Stimulated activated memory B cell treated with anti-CD40 and anti-IgM and Interleukin-4, amounts not matched to agents 10 μg/mL and 1 μg/mL and 100 μg/mL, for 72 hours (primary cell): ENCODE measurements around the gene ABCG1.
A peak's percentile ranks its signal among the peaks of the same experiment; 100 is the strongest.

Experiments used
- ATAC-seq: fragments of 150-1000 bp; cut with Tn5 transposase; 2 replicates; pipeline ENCODE4 v1.10.0; 2021
- H3K27ac Mint-ChIP-seq: one replicate; pipeline ENCODE4 v1.8.0; 2022; ENCODE audit warnings: mild to moderate bottlenecking, mixed read lengths
- H3K27me3 Mint-ChIP-seq: one replicate; pipeline ENCODE4 v1.8.0; 2022; ENCODE audit warnings: mixed read lengths
- H3K36me3 Mint-ChIP-seq: one replicate; pipeline ENCODE4 v1.8.0; 2022; ENCODE audit warnings: mixed read lengths
- H3K4me1 Mint-ChIP-seq: one replicate; pipeline ENCODE4 v1.8.0; 2022; ENCODE audit warnings: mixed read lengths
- H3K4me3 Mint-ChIP-seq: one replicate; pipeline ENCODE4 v1.8.0; 2022; ENCODE audit warnings: mild to moderate bottlenecking, moderate library complexity, mixed read lengths
- H3K9me3 Mint-ChIP-seq: one replicate; pipeline ENCODE4 v1.8.0; 2022; ENCODE audit warnings: mixed read lengths

The ABCG1 gene

GRCh38 chr21:42232176-42232825, 13.4 kb downstream of the ABCG1 start:
- Mint-ChIP-seq H3K36me3 (no peaks in the 10 kb centered on the region), H3K4me3 (no peak overlapping the region), H3K27ac (peak overlapping the region; percentile 85)

DNA sequence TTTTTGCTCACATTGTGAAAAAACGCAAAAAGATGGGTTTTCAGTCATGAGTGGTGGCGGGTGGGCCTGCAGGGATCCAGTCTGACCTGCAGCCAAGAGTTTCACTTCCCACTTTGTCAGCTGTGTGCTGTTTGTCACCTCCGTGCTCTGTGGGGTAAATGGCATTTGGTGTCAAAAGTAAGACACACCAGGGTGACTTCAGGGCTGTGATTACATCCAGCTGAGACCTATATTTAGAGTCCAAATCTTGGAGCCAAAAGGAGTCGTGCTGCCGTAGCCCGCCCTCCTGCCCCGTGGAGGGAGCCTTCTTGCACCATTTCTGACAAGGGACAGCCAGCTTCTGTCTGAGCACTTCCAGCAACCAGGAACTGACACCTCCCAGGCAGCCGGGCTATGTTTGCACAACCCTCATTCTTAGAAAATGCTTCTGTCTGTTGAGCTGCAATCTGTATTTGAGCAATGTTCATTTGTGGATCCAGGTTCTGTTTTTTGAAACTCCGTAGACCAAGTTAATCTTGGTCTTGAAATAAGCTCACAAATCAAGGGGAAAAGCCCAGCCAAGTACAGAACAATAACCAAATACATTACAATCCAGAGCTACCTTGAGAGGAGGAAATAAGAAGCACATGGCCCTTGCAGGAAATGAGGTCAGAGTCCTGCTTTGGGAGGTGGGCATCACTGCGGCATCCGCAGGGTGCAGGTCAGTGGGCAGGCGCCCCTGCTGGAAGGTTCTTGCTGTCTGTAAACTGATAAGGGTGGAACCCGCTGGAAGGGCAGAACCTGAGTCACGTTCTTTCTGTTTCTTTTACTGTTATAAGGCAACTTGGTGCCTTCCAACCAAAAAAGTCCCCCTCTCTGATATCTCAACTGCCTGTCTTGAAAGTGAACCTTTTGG, 14.4 kb downstream of the ABCG1 start:
- H3K4me1 Mint-ChIP-seq, result peaks cover 77% of the 10 kb centered on the region

More at GRCh38 chr21:42232176-42232825, 13.4 kb downstream of the ABCG1 start:
- ATAC-seq, result no peak
- Mint-ChIP-seq H3K9me3 (peaks cover 5% of the 10 kb centered on the region), H3K27me3 (no peaks in the 10 kb centered on the region), H3K4me1 (peaks cover 78% of the 10 kb centered on the region)

DNA sequence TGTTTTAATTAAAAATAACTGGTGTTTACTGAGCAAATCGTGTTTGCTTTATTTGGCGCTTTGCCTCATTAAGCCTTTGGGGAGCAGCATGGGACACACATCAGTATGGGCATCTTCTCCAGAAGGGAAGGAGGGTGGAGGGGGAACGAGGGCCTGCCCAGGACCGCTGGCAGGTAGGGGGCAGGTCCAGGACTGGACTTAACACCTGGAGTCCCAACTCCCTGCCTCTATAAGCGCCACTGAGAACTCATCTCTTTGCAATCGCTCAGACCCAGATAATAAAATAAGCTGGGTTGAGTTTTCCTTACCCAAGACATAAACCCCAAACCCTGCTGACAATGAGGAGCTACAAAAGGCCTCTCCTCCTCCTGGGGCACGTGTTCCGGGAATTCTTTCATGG, 15.1 kb downstream of the ABCG1 start:
- Mint-ChIP-seq H3K36me3 (no peaks in the 10 kb centered on the region), H3K9me3 (no peaks in the 10 kb centered on the region), H3K4me1 (peaks cover 76% of the 10 kb centered on the region), H3K4me3 (peak overlapping the region; percentile 71), H3K27ac (peak overlapping the region; percentile 85), H3K27me3 (no peaks in the 10 kb centered on the region)
- ATAC-seq, result no peak

More for the DNA sequence above, 14.4 kb downstream of the ABCG1 start:
- Mint-ChIP-seq H3K36me3 (no peaks in the 10 kb centered on the region), H3K27me3 (no peaks in the 10 kb centered on the region), H3K9me3 (no peaks in the 10 kb centered on the region), H3K27ac (peak overlapping the region; percentile 85), H3K4me3 (peak overlapping the region; percentile 71)
- ATAC-seq, result peak; percentile 90

DNA sequence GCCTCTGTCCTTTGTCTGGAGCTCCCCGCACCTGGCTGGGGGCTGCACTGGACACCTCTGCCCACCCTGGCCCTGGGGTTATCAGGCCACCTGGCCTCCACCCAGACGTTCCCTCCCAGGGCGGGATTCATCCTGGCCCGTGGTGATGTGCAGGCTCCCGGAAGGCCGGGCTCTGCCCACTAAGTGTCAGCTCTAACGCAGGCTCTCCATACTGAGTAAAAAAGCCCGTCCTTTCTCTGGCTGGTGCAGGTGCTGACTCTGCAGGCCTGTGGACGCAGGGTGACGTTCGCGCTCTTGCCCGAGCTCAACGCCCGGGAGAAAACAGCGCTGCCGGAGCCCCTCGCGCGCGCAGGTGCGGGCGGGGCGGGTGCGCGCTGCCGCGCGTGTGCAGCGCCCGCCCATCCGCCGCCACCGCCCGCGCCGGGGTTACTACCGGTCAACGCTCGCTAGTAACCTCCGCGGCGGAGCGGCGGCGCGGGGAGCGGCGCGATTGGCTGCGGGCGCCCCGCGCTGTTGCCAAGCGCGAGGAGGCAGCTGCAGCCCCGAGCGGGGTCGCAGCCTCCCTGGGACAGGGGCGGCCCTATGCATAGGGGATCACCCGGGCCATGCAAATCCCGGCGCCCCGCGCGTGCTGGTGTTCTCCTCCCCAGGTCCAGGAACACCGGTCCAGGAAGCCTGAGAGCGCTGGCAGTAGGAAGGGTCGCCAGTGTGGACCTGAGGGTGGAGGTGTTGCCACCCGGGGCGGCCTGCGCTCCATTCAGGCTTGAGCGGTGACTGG, 15.7 kb downstream of the ABCG1 start:
- Mint-ChIP-seq H3K27me3 (no peaks in the 10 kb centered on the region), H3K4me1 (peaks cover 73% of the 10 kb centered on the region), H3K9me3 (no peaks in the 10 kb centered on the region), H3K27ac (peak overlapping the region; percentile 85), H3K4me3 (peak overlapping the region; percentile 71), H3K36me3 (no peaks in the 10 kb centered on the region)
- peak; percentile 59 for ATAC-seq

- Mint-ChIP-seq H3K9me3 (no peaks in the 10 kb centered on the region), H3K27ac (peak overlapping the region; percentile 85), H3K4me3 (peak overlapping the region; percentile 71), H3K27me3 (no peaks in the 10 kb centered on the region), H3K36me3 (no peaks in the 10 kb centered on the region), H3K4me1 (peaks cover 73% of the 10 kb centered on the region)
- no peak for ATAC-seq
These were observed 16.7 kb downstream of the ABCG1 start for GRCh38 chr21:42235593-42235992.

DNA sequence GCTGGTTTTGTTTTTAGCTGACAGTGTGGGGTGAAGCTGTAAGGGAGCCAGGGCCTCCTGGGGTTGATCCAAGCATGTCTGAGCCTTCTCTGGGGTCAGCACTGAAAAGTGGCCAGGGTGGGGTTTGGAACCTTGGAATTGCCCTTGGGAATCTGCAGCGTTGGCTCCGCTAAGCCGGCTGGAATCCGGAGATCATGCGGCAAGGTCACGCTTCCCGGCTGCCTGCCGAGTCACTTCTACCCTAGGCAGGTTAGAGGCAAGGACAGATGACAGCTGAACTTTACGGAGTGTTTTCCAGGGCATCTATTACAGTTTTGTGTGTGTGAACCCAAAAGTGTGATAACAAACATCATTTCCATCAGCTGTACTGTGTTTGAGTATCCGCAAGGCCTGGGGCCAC, 17.1 kb downstream of the ABCG1 start:
- Mint-ChIP-seq H3K4me3 (no peak overlapping the region), H3K27ac (peak overlapping the region; percentile 85), H3K36me3 (no peaks in the 10 kb centered on the region), H3K9me3 (no peaks in the 10 kb centered on the region), H3K27me3 (no peaks in the 10 kb centered on the region), H3K4me1 (peaks cover 73% of the 10 kb centered on the region)
- no peak for ATAC-seq

DNA sequence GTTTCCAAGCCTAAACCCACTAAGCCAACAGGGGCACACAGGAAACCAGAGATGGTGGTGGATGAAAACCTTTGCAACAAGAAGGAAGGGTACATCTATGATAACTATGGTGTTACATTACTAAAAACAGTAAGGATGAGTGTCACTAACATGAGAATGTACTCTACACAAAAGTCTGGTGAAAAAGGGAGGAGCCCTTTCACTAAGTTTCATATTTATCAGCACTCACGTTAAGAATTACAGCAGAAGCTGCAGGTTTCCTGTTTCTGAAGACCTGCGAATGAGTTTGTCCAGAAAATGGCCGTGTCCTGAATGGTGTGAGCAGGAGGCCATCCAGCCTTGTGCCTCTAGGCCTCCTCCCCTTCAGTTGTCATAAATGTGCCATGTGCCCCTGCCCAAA, 17.8 kb downstream of the ABCG1 start:
- Mint-ChIP-seq H3K36me3 (no peaks in the 10 kb centered on the region), H3K27ac (peak overlapping the region; percentile 67), H3K4me1 (peaks cover 68% of the 10 kb centered on the region), H3K4me3 (no peak overlapping the region), H3K9me3 (no peaks in the 10 kb centered on the region), H3K27me3 (no peaks in the 10 kb centered on the region)
- ATAC-seq, result no peak

GRCh38 chr21:42237161-42237560, 18.2 kb downstream of the ABCG1 start:
- ATAC-seq, result no peak
- no peaks in the 10 kb centered on the region for H3K9me3 Mint-ChIP-seq
- no peaks in the 10 kb centered on the region for H3K36me3 Mint-ChIP-seq
- peaks cover 69% of the 10 kb centered on the region for H3K4me1 Mint-ChIP-seq
- H3K27ac Mint-ChIP-seq, result peak overlapping the region; percentile 67
- H3K27me3 Mint-ChIP-seq, result no peaks in the 10 kb centered on the region
- H3K4me3 Mint-ChIP-seq, result no peak overlapping the region

DNA sequence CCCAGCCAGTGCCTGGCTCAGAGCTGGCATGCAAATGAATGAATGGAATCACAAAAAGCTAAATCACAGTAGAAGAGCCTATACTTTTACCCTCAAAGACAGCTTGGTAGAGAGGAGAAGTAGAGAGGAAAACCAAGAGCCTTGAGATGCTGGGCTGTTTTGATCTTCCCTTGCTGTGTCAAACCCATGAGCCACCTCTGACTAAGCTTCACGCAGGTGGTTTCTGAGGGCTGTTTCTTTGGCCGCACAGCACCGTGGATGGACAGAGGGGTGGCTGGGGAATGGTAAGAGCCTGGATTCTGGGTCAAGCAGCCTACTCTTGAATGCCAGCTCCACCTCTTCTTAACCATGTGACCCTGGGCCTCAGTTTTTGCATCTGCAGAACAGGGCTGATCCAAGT, 18.6 kb downstream of the ABCG1 start:
- Mint-ChIP-seq H3K36me3 (no peaks in the 10 kb centered on the region), H3K4me3 (no peak overlapping the region), H3K27me3 (no peaks in the 10 kb centered on the region), H3K9me3 (no peaks in the 10 kb centered on the region), H3K4me1 (peaks cover 69% of the 10 kb centered on the region), H3K27ac (peak overlapping the region; percentile 67)
- no peak for ATAC-seq

GRCh38 chr21:42238185-42238934, 19.4 kb downstream of the ABCG1 start:
- Mint-ChIP-seq H3K4me1 (peaks cover 69% of the 10 kb centered on the region), H3K4me3 (no peak overlapping the region), H3K9me3 (no peaks in the 10 kb centered on the region), H3K27me3 (no peaks in the 10 kb centered on the region), H3K36me3 (no peaks in the 10 kb centered on the region), H3K27ac (peak overlapping the region; percentile 67)
- ATAC-seq, result peak; percentile 61

DNA sequence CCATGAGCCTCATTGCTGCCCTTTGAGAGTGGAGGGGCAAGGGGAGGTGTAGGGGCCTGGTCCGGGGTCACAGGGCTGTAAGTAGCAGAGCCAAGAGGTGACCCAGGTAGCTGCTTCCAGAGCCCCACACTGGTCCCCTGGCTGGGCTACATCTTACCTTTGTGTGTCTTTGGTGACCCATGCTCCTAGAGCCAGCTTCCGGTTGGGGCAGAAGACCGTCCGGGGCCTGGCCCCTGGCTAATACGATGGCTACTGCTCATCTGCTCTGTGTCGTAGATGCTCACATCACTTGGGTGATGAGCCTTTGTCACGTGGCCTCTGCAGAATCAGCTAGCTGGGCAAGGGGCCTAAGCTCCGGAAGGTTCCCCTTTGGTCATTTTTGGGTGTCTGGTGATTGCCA, 20.6 kb downstream of the ABCG1 start:
- H3K27ac Mint-ChIP-seq, result peak overlapping the region; percentile 53
- H3K9me3 Mint-ChIP-seq, result no peaks in the 10 kb centered on the region
- no peaks in the 10 kb centered on the region for H3K27me3 Mint-ChIP-seq
- no peak overlapping the region for H3K4me3 Mint-ChIP-seq
- H3K4me1 Mint-ChIP-seq, result peaks cover 57% of the 10 kb centered on the region
- no peaks in the 10 kb centered on the region for H3K36me3 Mint-ChIP-seq
- no peak for ATAC-seq

- H3K36me3 Mint-ChIP-seq, result no peaks in the 10 kb centered on the region
- no peak overlapping the region for H3K4me3 Mint-ChIP-seq
- H3K4me1 Mint-ChIP-seq, result peaks cover 53% of the 10 kb centered on the region
- H3K27me3 Mint-ChIP-seq, result no peaks in the 10 kb centered on the region
- H3K9me3 Mint-ChIP-seq, result no peaks in the 10 kb centered on the region
- ATAC-seq, result no peak
- peak overlapping the region; percentile 53 for H3K27ac Mint-ChIP-seq
These were observed 21.0 kb downstream of the ABCG1 start for GRCh38 chr21:42239973-42240372.

GRCh38 chr21:42242611-42243010, 23.7 kb downstream of the ABCG1 start:
- H3K27me3 Mint-ChIP-seq, result no peaks in the 10 kb centered on the region
- no peaks in the 10 kb centered on the region for H3K36me3 Mint-ChIP-seq
- H3K4me1 Mint-ChIP-seq, result peaks cover 41% of the 10 kb centered on the region
- ATAC-seq, result peak; percentile 34
- peak overlapping the region; percentile 15 for H3K27ac Mint-ChIP-seq
- no peaks in the 10 kb centered on the region for H3K9me3 Mint-ChIP-seq
- H3K4me3 Mint-ChIP-seq, result no peak overlapping the region

DNA sequence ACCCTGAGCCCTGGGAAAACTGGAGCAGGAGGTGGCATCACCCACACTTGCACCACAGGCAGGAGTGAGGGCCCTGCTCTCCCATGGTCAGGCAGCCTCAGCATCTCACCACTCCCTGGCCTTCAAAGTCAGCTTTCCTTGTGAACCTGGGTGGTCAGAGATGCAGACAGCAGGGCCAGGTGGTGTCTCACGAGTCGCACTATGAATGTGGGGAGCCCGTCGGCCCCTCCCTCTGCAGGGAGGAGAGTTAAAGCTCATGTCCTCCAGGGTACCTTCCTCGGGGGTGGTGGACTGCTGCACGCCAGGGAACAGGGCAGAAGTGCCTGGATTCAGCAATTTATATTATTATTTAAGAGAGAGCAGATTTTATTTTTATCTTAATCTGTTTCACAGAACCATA, 24.1 kb downstream of the ABCG1 start:
- no peaks in the 10 kb centered on the region for H3K9me3 Mint-ChIP-seq
- no peaks in the 10 kb centered on the region for H3K27me3 Mint-ChIP-seq
- ATAC-seq, result no peak
- H3K4me1 Mint-ChIP-seq, result peaks cover 43% of the 10 kb centered on the region
- H3K4me3 Mint-ChIP-seq, result no peak overlapping the region
- H3K36me3 Mint-ChIP-seq, result no peaks in the 10 kb centered on the region
- peak overlapping the region; percentile 15 for H3K27ac Mint-ChIP-seq
